ENCODE data around the gene UNC13D.
"Not testable (repeated sequence)": the region's sequence is repeated elsewhere in the genome, so short reads cannot be mapped to it uniquely, and the experiment has no call there.

UNC13D gene

DNA sequence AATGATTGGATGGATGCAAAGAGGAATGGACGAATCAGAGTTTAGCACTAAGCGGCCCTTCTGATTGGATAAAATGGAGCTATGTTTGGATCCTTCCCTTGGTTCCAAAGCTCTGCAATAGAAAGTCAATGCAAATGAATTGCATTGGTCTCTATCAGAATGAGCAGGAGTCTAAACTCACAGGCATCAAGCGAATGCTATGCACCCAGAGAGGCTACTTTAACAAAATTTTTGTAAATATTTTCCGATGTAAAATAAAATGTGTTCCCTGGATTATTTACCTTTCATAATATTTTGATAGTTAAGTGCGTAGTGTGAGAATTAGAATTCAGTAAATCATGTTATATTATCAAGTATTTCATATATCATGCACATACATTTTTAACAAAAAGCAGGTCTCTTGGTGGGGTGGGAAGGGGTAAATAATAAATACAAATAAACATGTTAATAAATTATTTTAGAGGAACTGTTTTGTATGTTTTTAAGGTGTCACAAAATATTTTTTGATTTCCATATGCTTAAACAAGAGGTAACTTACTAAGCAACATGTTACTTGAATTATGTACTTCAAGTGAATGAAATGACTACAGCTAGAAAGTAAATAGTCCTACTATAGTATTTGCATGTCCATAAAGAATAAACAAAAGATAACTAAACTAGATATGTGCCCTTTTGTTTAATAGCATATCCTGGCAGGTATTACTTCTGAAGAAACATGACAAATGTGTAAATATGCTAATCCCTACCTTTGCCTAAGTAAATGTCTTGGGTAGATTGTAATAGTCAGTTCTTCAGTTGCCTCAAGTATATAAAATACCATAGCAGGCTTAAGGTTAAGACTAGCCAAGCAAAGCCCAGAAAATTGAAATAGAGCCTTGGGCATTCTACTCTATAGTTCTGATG is 64.0 kb downstream of the UNC13D start:
- H3K36me3 ChIP-seq = peaks cover 39% of the 10 kb centered on the region
- H3K9me3 ChIP-seq = no peaks in the 10 kb centered on the region
- peaks cover 11% of the 10 kb centered on the region for H3K4me1 ChIP-seq
- TF ChIP-seq, protein P1, sequence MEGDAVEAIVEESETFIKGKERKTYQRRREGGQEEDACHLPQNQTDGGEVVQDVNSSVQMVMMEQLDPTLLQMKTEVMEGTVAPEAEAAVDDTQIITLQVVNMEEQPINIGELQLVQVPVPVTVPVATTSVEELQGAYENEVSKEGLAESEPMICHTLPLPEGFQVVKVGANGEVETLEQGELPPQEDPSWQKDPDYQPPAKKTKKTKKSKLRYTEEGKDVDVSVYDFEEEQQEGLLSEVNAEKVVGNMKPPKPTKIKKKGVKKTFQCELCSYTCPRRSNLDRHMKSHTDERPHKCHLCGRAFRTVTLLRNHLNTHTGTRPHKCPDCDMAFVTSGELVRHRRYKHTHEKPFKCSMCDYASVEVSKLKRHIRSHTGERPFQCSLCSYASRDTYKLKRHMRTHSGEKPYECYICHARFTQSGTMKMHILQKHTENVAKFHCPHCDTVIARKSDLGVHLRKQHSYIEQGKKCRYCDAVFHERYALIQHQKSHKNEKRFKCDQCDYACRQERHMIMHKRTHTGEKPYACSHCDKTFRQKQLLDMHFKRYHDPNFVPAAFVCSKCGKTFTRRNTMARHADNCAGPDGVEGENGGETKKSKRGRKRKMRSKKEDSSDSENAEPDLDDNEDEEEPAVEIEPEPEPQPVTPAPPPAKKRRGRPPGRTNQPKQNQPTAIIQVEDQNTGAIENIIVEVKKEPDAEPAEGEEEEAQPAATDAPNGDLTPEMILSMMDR (IDR thresholded peaks at IDR 0.05; ENCODE audit: low read depth, low read length) = no peak
- H3K27me3 ChIP-seq = no peaks in the 10 kb centered on the region
- no peak for DNase-seq
- no peak overlapping the region for H3K4me3 ChIP-seq (ENCODE audit: low read depth, low read length)

DNA sequence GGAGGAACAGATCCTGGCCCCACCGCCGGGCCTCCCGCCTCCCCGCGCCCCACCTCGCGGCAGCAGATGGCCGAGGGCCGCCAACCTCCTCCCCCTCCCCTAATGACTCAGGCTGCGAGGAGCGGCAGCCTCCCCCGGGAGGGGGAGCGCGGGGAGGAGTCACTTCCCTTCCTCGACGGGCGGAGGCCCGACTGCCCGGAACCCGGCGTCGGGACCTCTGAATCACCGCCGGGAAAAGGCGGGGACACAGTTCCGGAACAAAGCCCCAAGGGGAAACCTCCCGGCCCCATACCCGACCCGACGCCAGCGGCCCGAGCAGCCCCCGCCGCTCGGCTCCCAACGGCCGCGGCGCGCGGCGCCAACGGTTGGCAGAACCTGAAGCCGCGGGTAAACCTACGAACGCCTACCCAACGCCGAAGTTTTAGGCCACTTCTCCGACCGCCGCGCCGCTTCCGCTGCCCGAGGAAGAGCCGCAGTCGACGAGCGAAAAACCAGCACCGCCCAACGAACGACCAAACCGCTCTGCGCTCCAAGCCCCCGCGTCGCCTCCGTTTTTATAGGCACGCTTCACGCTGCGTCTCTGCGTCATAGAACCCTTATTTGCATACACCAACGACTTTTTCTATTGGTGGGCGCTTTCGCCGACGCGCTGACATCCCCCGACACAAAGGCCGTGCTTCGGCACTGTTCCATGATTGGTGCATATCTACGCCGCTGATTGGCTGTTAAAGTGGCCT is 64.8 kb downstream of the UNC13D start:
- TF ChIP-seq, protein P1 (IDR thresholded peaks at IDR 0.05; ENCODE audit: low read depth, low read length) = no peak
- Histone ChIP-seq H3K9me3 (no peaks in the 10 kb centered on the region), H3K4me1 (peaks cover 10% of the 10 kb centered on the region), H3K4me3 (ENCODE audit: low read depth, low read length) (peak overlapping the region; percentile 82), H3K36me3 (peaks cover 46% of the 10 kb centered on the region), H3K27me3 (no peaks in the 10 kb centered on the region)
- DNase-seq = peak; percentile 97

DNA sequence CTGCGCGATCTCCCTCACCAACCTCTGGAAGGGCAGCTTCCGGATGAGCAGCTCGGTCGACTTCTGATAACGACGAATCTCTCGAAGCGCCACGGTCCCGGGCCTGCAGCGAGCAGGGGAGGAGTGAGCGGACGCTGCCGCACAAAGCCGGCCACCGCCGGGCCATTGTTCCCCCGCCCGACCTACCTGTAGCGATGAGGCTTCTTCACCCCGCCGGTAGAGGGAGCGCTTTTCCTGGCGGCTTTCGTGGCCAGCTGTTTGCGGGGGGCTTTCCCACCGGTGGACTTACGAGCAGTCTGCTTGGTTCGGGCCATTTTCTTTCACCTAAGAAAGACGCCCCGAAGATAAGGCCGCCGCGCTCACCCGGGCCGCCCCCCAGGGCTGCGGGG is 65.3 kb downstream of the UNC13D start:
- Histone ChIP-seq H3K4me1 (peaks cover 10% of the 10 kb centered on the region), H3K4me3 (ENCODE audit: low read depth, low read length) (peak overlapping the region; percentile 82), H3K27me3 (no peaks in the 10 kb centered on the region), H3K36me3 (peaks cover 46% of the 10 kb centered on the region), H3K9me3 (no peaks in the 10 kb centered on the region)
- TF ChIP-seq, protein P1 (IDR thresholded peaks at IDR 0.05; ENCODE audit: low read depth, low read length) = peak; percentile 59
- DNase-seq = no peak

DNA sequence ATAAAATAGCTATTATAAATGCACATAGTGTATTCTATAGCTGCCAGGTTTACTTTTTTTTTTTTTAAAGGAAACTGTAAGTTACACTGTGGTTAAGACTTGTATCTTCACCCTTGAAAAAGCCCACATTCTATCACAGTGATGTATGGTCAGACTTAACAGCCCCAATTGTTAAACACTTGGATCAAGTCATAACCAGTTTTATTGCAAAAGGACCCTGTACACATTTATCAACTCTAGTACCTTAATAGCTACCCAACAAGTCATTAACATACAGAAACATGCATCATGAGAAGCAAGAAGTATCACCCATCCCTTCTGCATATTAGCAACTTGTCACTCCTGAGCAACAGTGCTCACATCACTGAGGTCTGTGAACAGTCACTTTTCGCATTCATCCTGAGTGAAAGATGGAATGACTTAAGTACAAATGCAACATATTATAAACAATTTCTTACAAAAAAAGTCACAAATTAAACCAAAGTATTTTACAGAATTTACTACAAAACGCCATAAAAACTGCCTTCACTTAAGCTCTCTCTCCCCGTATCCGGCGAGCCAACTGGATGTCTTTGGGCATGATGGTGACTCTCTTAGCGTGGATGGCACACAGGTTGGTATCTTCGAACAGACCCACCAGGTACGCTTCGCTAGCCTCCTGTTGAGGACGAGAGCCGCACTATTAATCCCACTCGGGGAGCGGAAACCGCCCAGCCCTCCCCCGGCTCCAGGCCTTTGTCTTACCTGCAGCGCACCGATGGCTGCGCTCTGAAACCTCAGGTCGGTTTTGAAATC is 65.9 kb downstream of the UNC13D start:
- peak overlapping the region; percentile 82 for H3K4me3 ChIP-seq (ENCODE audit: low read depth, low read length)
- H3K36me3 ChIP-seq = peaks cover 46% of the 10 kb centered on the region
- H3K27me3 ChIP-seq, DNase-seq, H3K9me3 ChIP-seq: not testable (repeated sequence)
- peaks cover 10% of the 10 kb centered on the region for H3K4me1 ChIP-seq

DNA sequence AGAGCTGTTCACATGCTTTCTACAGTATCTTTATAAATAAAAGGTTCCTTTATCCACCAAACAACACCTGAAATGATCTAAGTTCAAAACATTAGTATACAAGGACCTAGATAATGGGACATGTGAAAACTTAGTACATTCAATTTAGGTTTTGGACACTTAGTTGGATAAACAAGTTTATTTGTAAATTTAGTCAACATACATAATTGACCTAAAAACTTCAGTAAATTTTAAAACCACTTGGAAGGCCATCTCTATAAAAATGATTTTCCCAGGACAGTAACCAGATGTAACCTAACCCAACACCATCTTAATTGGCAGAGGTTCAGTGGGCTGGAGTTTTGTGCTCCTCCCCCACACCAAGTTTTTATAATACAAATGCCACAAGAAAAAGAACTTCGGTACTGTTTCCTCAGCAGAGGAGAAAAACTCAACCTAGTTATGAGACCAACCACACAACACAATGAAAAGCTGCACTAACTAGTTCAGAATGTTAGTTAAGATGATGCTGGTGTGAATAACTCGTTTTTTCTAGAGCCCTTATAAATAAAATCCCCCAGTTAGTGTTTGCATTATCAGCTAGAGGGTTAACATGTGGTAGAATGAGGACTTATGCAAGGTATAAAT is 66.8 kb downstream of the UNC13D start:
- H3K4me3 ChIP-seq (ENCODE audit: low read depth, low read length) = peak overlapping the region; percentile 82
- TF ChIP-seq, protein P1 (IDR thresholded peaks at IDR 0.05; ENCODE audit: low read depth, low read length) = no peak
- H3K27me3 ChIP-seq = no peaks in the 10 kb centered on the region
- peaks cover 10% of the 10 kb centered on the region for H3K4me1 ChIP-seq
- H3K36me3 ChIP-seq = peaks cover 46% of the 10 kb centered on the region
- no peaks in the 10 kb centered on the region for H3K9me3 ChIP-seq
- DNase-seq = no peak

All from BE2C (cell line).